Urinary bladder (tissue), 4 donors: ENCODE data around the gene MAB21L4. TPM values are rescaled to one million over a fixed set of nuclear protein-coding genes. Genes with fewer than 3 reads are reported as not detected.

Experiments used
- DNase-seq: peaks from one replicate; pipeline ENCODE4 v3.0.0-alpha.2; 2015; ENCODE audit errors: extremely low spot score
- H3K27ac ChIP-seq: one replicate; pipeline ENCODE4 v1.5.1; 2013; ENCODE audit warnings: low read depth, mild to moderate bottlenecking, moderate library complexity
- H3K36me3 ChIP-seq: one replicate; pipeline ENCODE4 v1.6.1; 2013; ENCODE audit warnings: mild to moderate bottlenecking, moderate library complexity; ENCODE audit not compliant: insufficient read depth
- H3K4me1 ChIP-seq: one replicate; pipeline ENCODE4 v1.6.1; 2013; ENCODE audit warnings: mild to moderate bottlenecking, moderate library complexity; ENCODE audit not compliant: insufficient read depth
- H3K4me3 ChIP-seq: one replicate; pipeline ENCODE4 v1.5.1; 2013; ENCODE audit warnings: low read depth, low read length
- WGBS: extraction: QIAGEN DNeasy Blood & Tissue Kit; methylation state at CpG from one replicate; pipeline ENCODE4 v1.1.7; 2013; 5-methylcytosine and 5-hydroxymethylcytosine counted together
- polyA plus RNA-seq: library from polyadenylated mRNA; stranded (reverse); fragments of 200-250 nt; gene quantifications from one replicate; pipeline ENCODE4 v1.2.3, GENCODE V29; 2013
- total RNA-seq: library from RNA; depleted of rRNA; stranded (reverse); fragments of >200 nt; gene quantifications from one replicate; pipeline ENCODE4 v1.2.3, GENCODE V29; 2014
- donor health status: healthy with polysubstance abuse.
- donor health status: healthy.

Gene MAB21L4
- 0.42 TPM for total RNA-seq
- polyA plus RNA-seq: 1.2 TPM

DNA sequence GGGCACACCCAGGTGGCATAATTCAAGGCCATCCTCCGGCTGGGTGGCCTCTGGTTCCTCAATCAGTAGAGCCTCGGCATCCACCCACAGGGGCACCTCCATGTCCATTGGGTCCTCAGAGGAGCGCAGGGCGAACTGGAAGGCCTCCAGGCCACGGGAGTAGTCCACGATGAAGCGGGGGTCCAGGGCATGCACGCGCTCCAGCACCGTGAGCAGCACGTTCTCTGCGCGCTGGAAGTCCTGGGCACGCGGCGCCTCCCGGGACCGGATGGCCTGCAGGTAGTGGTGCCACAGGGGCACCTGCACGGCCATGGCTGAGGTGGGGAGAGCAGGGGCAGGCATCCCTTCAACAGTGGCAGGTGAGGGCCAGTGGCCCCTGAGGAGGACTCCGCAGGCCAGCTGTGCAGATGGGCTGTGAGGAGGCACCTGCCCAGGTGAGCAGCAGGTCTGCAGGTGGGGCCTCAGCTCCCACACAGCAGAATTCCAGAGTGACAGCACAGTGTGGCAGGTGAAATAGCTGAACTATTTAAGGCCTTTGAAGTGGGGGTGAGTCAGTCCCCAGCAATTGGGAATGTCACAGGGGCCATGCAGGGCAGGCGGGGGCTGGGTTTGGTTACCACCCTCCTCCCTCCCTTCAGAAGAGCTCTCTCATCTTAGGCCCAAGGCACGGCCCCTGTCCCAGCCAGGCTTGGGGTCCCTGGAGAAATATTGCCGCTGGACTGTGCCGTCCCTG lies at the start of gene MAB21L4:
MAB21L4 (minus strand) TSS at position 501 of the 733 bp plus-strand sequence; CDS start at position 342, 159 bp downstream.
- Histone ChIP-seq H3K36me3 (no peaks in the 10 kb centered on the region), H3K4me3 (no peak within 1 kb of the TSS), H3K4me1 (no peaks in the 10 kb centered on the region), H3K27ac (no peak within 1 kb of the TSS)
- no peak for DNase-seq
- 86% methylated on average over 24 of the region's 24 CpGs for WGBS

DNA sequence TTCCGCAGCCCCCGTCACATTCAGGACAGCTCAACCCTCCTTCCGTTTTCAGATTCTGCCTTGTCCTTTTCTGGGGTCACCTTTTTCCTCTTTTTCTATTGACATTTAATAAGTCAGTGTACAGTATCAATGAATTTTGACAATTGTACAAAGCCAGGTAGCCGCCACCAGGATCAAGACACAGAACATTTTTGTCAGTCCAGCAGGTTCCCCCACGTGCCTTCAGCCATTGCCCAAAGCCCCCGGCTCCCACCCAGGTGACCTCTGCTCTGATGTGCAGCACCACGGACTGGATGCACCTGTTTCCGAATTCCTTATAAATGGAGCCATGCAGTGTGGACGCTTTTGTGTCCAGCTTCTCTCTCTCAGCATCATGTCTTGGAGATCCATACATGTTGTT lies 40.1 kb upstream of the MAB21L4 start:
- Histone ChIP-seq H3K4me1 (no peaks in the 10 kb centered on the region), H3K27ac (no peak overlapping the region), H3K36me3 (no peaks in the 10 kb centered on the region), H3K4me3 (no peak overlapping the region)
- DNase-seq: no peak
- 87% methylated on average over 9 of the region's 9 CpGs for WGBS

DNA sequence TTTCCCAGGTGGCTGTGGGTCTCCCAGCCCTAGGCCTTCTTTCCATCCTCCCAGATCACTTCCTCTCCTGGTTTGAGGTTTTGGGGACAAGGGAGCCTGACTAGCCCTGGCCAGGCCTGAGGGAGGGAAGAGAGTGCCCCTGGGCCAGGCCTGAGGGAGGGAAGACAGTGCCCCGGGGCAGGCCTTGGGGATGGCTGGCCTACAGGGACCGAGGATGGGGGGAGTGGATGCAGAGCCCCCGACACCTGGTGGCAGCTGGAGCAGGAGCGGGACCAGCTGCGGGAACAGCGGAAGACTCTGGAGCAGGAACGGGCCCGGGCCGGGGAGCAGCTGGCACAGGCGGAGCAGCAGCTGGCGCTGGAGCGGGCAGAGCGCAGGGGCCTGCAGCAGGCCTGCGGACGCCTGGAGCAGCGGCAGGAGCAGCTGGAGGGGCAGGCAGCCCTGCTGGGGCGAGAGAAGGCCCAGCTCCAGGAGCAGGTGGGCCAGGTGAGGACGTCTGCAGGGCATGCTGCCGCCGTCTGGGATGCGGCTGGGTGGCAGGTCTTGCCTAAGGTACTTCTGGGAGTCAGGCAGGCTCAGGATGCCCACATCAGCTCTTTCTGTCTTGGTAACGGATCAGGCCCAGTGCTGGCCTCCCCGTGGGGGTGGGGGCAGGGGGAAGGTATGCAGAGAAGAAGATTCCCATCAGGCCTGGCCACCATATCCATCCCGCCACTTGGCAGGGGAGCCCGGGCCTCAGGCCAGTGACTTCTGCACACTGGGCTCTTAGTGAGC lies 39.3 kb upstream of the MAB21L4 start:
- 84% methylated on average over 25 of the region's 25 CpGs for WGBS
- Histone ChIP-seq H3K4me1 (no peaks in the 10 kb centered on the region), H3K4me3 (no peak overlapping the region), H3K36me3 (no peaks in the 10 kb centered on the region), H3K27ac (no peak overlapping the region)
- no peak for DNase-seq

DNA sequence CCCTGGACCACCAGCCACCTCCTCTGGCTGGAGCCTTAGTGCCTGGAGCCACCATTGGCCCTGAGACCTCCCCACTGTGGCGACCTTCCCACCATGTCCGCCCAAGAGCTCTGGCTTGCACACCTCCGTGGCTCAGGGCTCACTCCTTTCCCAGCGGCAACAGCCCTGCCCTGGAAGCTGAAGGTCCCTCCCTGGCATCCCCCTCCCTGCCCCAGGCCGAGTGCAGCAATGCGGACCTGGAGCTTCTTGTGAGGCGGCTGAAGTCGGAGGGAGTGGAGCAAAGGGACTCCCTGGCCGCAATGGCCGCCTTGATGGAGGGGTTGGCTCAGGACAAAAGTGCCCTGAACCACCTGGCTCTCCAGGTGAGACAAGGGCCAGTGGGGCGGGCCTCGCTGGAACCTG lies 38.7 kb upstream of the MAB21L4 start:
- WGBS: 93% methylated on average over 12 of the region's 12 CpGs
- H3K27ac ChIP-seq: no peak overlapping the region
- DNase-seq: no peak
- no peaks in the 10 kb centered on the region for H3K4me1 ChIP-seq
- H3K36me3 ChIP-seq: no peaks in the 10 kb centered on the region
- no peak overlapping the region for H3K4me3 ChIP-seq

DNA sequence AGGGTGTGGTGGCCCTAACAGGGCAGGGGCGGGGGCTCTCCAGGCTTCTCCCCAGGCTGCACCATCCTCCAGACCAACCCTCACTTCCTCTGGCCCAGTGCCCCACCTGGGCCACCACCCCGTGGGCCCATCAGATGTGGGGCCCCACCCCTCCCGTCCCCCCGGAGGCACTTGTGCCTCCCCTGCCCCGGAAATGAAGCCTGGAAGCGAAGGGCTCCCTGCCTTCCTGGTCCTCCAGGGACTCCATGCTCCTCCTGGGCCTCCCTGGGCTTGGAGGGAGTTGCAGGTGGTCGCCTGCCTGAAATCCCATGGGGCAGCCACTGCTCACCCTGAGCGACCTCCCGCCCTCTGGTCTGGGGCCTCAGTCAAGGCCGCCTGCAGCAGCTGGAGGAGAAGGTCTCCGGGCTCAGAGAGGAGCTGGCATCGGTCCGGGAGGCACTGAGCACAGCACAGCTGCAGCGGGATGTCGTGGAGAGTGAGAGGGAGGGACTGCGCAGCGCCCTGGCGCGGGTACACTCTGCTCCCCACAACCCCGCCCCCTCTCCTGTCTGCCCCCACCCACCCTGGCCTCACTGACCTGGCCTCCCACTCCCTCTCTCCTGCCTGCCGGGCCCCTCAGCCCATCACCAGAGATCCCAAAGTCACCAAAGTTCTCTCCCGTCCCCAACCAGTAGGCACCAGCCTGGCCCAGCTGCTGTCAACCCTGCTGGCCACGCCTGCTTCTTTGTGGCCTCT lies 38.2 kb upstream of the MAB21L4 start:
- WGBS: 77% methylated on average over 23 of the region's 23 CpGs
- H3K36me3 ChIP-seq: no peaks in the 10 kb centered on the region
- DNase-seq: no peak
- no peaks in the 10 kb centered on the region for H3K4me1 ChIP-seq
- H3K27ac ChIP-seq: no peak overlapping the region
- H3K4me3 ChIP-seq: no peak overlapping the region

DNA sequence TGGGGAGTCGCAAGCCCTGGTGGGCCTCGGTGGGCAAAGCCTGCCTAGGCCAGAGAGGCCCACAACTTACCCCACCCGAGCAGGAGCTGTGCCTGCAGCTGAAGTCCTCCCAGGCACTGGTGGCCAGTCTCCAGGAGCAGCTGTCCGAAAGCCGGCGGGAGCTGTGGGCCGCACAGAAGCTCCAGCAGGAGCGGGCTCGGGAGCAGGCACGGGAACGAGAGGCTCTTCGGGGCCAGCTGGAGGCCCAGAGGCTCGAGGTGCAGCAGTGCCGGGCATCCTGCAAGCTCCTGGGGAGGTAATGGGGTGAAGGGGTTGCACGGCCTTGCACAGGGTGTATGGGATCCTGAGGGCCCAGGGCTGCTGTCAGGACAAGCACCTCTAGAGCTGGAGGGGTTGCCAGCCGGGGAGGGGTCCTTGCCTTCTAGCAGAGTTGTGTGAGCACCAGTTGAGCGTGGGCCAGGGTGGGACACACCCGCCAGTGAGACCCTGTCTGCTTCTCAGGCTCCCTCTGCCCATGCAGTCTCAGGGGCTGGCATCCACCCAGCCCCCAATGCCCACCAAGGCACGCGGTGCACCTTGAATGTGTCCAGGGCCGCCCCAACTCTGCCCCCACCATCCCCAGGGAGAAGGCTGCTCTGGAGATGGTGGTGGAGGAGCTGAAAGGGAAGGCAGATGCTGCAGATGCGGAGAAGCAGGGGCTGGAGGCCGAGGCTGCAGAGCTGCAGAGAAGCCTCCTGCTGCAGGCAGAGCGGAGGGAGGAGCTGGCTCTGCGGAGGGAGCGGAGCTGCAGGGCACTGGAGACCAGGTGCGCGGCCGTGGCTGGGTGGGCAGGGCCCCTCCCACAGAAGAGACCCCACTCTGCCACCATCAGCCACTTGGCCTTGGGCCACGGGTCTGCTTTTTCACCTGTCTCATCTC lies 37.4 kb upstream of the MAB21L4 start:
- H3K4me3 ChIP-seq: no peak overlapping the region
- DNase-seq: no peak
- 81% methylated on average over 30 of the region's 30 CpGs for WGBS
- H3K27ac ChIP-seq: no peak overlapping the region
- no peaks in the 10 kb centered on the region for H3K36me3 ChIP-seq
- no peaks in the 10 kb centered on the region for H3K4me1 ChIP-seq

DNA sequence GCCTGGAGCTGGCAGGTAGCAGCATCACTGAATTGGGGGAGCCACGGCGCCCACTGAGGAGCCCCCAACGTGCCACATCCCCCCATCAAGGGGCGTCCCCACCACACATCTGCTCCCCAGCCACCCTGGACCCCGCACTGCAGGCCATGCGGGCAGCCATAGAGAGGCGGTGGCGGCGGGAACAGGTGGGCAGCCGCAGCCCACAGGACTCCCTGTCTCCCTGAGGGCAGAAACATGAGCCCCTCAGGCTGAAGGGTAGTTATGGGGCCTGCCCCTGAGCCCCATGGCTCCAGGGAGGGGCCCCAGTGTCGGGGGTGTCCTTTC lies 36.7 kb upstream of the MAB21L4 start:
- Histone ChIP-seq H3K4me1 (no peaks in the 10 kb centered on the region), H3K36me3 (no peaks in the 10 kb centered on the region), H3K27ac (no peak overlapping the region), H3K4me3 (no peak overlapping the region)
- DNase-seq: no peak
- 91% methylated on average over 11 of the region's 11 CpGs for WGBS

DNA sequence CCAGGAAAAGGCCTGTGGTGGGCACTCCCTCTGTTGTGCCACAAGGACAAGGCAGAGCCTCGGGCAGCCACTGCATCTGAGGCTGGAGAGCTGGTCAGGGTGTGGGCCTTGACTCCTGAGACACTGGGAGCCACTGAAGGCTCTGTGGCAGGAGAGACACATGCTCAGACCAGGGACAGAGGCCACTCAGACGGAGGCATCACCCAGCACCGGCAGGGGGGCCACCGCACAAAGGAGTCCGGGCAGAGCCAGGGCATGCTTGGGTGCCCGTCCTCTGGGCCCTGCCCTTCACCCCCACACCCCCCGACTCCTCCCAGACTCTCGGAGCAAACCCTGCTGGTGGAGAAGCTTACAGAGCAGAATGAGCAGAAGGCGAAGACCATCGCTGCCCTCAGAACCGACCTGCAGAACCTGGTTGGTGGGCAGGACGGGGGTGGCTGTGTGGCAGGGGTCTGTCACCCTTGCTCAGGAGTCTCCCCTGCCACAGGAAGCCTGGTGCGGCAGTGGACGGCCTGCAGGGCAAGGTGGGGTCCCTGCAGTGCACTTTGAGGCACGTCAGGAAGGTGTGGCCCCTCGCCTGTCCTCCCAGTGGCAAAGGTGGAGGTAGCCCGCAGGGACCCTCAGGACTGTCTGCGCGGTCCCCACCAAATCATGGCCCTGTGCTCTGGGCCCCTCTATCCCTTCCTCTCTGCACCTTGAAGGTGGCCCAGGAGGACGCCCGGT lies 36.2 kb upstream of the MAB21L4 start:
- Histone ChIP-seq H3K4me3 (no peak overlapping the region), H3K4me1 (no peaks in the 10 kb centered on the region), H3K36me3 (no peaks in the 10 kb centered on the region), H3K27ac (no peak overlapping the region)
- no peak for DNase-seq
- WGBS: 88% methylated on average over 21 of the region's 21 CpGs

DNA sequence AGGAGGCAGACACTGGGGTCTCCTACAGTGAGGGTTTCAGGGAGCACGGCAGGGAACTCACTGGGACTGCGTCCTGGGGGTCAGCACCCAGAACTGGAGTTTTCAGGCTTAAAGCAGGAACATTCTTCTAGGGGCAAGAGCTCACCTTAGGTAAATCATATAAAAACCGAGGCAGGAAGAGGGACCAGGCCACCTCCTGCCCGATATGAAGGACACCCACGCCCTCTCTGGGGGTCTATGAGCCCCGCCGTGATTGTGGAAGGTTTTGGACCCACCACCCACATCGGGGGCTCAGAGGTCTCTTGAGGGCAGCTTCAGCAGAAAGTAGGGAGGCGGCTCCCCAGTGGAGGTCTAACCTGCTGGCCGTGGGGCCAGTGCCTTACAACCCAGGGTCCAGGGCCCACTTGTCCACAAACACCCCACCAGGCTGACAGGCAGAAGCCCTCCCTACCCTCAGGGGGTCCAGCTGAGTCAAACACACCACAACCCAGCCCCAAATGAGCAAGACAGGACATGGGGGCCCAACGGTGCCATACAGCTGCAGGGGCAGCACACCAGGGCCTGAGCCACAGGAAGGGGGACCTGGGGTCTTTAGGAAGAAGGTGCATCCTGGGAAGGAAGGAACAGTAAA lies 35.5 kb upstream of the MAB21L4 start:
- 80% methylated on average over 11 of the region's 11 CpGs for WGBS
- H3K36me3 ChIP-seq: no peaks in the 10 kb centered on the region
- H3K4me1 ChIP-seq: no peaks in the 10 kb centered on the region
- H3K4me3 ChIP-seq: no peak overlapping the region
- no peak overlapping the region for H3K27ac ChIP-seq
- no peak for DNase-seq

DNA sequence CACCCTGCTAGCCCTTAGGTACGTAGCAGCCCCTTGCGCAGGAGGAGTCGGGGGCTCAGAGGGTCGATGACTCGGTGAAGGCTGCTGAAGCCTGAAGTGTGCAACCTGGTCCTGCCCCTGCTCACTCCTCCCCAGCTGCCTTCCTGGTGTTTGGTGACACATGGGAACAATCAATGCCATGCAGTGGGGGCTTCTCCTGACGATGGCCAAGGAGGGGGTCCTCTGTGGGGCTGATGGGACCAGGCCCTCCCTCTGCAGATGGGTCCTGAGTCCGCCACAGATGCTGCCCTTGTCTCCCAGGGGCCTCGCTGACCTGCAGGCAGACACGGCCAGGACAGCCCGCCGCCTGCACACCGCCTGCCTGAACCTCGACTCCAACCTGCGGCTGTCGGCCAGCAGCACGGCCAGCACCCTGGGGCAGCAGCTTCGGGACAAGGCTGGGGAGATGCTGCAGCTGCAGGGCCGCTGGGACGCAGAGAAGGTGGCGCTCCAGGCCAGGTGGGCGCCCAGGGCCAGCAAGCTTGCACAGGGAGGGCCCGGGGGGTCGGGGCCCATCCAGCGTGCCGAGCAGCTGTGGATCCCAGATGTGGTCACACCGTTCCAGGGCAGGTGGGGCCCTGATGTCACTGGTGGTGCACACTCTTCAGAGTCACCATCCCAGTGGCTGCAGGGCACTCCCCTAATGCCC lies 34.8 kb upstream of the MAB21L4 start:
- no peaks in the 10 kb centered on the region for H3K36me3 ChIP-seq
- 80% methylated on average over 26 of the region's 26 CpGs for WGBS
- no peak for DNase-seq
- H3K4me3 ChIP-seq: no peak overlapping the region
- no peaks in the 10 kb centered on the region for H3K4me1 ChIP-seq
- no peak overlapping the region for H3K27ac ChIP-seq

DNA sequence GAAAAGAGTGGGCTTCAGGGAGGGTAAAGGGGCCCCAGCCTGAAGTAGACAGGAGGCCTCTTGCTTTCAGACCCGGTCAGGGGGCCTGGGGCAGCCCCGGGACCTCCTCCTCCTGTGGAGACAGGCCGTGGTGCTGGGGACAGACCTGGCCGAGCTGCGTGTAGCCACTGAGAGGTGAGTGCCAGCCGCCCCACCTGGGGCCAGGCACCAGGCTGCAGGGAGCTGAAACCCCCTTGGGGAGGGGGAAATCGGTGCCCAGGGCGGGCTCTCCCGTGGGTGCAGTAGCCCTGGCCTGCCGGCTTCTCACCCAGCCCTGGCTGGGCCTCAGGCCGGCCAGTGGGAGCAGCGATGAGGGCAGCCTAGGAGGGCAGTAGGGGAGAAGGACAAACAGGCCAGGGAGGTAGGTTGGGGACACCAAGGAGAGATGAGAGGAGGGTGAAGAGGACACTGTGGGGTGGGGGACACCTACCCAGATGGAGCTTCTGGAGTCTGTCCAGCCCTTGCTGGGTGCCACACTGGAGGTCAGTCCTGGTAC lies 34.2 kb upstream of the MAB21L4 start:
- 86% methylated on average over 12 of the region's 12 CpGs for WGBS
- no peak for DNase-seq
- H3K4me3 ChIP-seq: no peak overlapping the region
- H3K4me1 ChIP-seq: no peaks in the 10 kb centered on the region
- no peak overlapping the region for H3K27ac ChIP-seq
- no peaks in the 10 kb centered on the region for H3K36me3 ChIP-seq
